ENCODE data around the gene LAD1. TPM values are rescaled to one million over a fixed set of nuclear protein-coding genes. Genes with fewer than 3 reads are reported as not detected.

The LAD1 gene
- total RNA-seq, 4 donors from 2014 or later, result 0.26 to 4.8 (median 0.29) TPM; not detected in 1

GRCh38 chr1:201360486-201360885 is 38.6 kb downstream of the LAD1 start:
- H3K36me3 ChIP-seq, result no peaks in the 10 kb centered on the region
- TF ChIP-seq CTCF (IDR thresholded peaks at IDR 0.05), result no peak
- no peak for TF ChIP-seq POLR2A (IDR thresholded peaks at IDR 0.05)
- intact Hi-C loops (cut with DNase I; ENCODE audit: low total_unique reads), result loop anchor here (10.0 kb wide), 1 partner anchor 106 kb away; no protein-coding TSS in a partner anchor
- no peaks in the 10 kb centered on the region for H3K9me3 ChIP-seq
- H3K27ac ChIP-seq, result no peak overlapping the region
- H3K4me3 ChIP-seq, result no peak overlapping the region
- no peak for DNase-seq
- H3K27me3 ChIP-seq, result no peaks in the 10 kb centered on the region
- no peaks in the 10 kb centered on the region for H3K4me1 ChIP-seq

- intact Hi-C loops (cut with DNase I; ENCODE audit: low total_unique reads), result loop anchor here (10.0 kb wide), 1 partner anchor 105 kb away; no protein-coding TSS in a partner anchor
- no peaks in the 10 kb centered on the region for H3K27me3 ChIP-seq
- DNase-seq, result no peak
- H3K27ac ChIP-seq, result no peak overlapping the region
- no peaks in the 10 kb centered on the region for H3K4me1 ChIP-seq
- no peak overlapping the region for H3K4me3 ChIP-seq
- no peaks in the 10 kb centered on the region for H3K36me3 ChIP-seq
- H3K9me3 ChIP-seq, result no peaks in the 10 kb centered on the region
- no peak for TF ChIP-seq CTCF (IDR thresholded peaks at IDR 0.05)
- no peak for TF ChIP-seq POLR2A (IDR thresholded peaks at IDR 0.05)
Observed at GRCh38 chr1:201359873-201360210, 39.3 kb downstream of the LAD1 start.

GRCh38 chr1:201359031-201359872 is 39.9 kb downstream of the LAD1 start:
- no peaks in the 10 kb centered on the region for H3K27me3 ChIP-seq
- no peaks in the 10 kb centered on the region for H3K9me3 ChIP-seq
- no peak for DNase-seq
- H3K4me1 ChIP-seq, result no peaks in the 10 kb centered on the region
- intact Hi-C loops (cut with DNase I; ENCODE audit: low total_unique reads), result no loop called here
- no peak overlapping the region for H3K4me3 ChIP-seq
- no peaks in the 10 kb centered on the region for H3K36me3 ChIP-seq
- TF ChIP-seq CTCF (IDR thresholded peaks at IDR 0.05) (no peak), POLR2A (IDR thresholded peaks at IDR 0.05) (no peak)
- no peak overlapping the region for H3K27ac ChIP-seq

- no peaks in the 10 kb centered on the region for H3K27me3 ChIP-seq
- intact Hi-C loops (cut with DNase I; ENCODE audit: low total_unique reads), result no loop called here
- no peak for TF ChIP-seq CTCF (IDR thresholded peaks at IDR 0.05)
- TF ChIP-seq POLR2A (IDR thresholded peaks at IDR 0.05), result no peak
Observed at GRCh38 chr1:201358596-201358995, 40.5 kb downstream of the LAD1 start.

GRCh38 chr1:201357636-201358348 is 41.3 kb downstream of the LAD1 start:
- Histone ChIP-seq H3K4me1 (no peaks in the 10 kb centered on the region), H3K36me3 (no peaks in the 10 kb centered on the region), H3K27ac (no peak overlapping the region), H3K4me3 (no peak overlapping the region), H3K9me3 (no peaks in the 10 kb centered on the region), H3K27me3 (no peaks in the 10 kb centered on the region)
- intact Hi-C loops (cut with DNase I; ENCODE audit: low total_unique reads), result no loop called here
- TF ChIP-seq CTCF (IDR thresholded peaks at IDR 0.05) (no peak), POLR2A (IDR thresholded peaks at IDR 0.05) (no peak)
- DNase-seq, result no peak

More at GRCh38 chr1:201358596-201358995, 40.5 kb downstream of the LAD1 start:
- Histone ChIP-seq H3K9me3 (no peaks in the 10 kb centered on the region), H3K27ac (no peak overlapping the region), H3K4me1 (no peaks in the 10 kb centered on the region), H3K4me3 (no peak overlapping the region), H3K36me3 (no peaks in the 10 kb centered on the region)
- DNase-seq, result no peak
